Subcutaneous abdominal adipose tissue (tissue), 5 donors: ENCODE results near the gene PLEKHA8.

Experiments
- H3K27ac ChIP-seq: one replicate; pipeline ENCODE4 v1.7.0; 2013; ENCODE audit warnings: low read depth, mild to moderate bottlenecking, inconsistent platforms, low read length, moderate library complexity
- H3K27me3 ChIP-seq, 5 donors: one replicate each; pipeline ENCODE4 v1.7.0; 2013; ENCODE audit warnings: low read length in 5 of 5, inconsistent platforms in 1 of 5; ENCODE audit not compliant: control insufficient read depth in 5 of 5, insufficient read depth in 4 of 5
- H3K36me3 ChIP-seq, 5 donors: one replicate each; pipeline ENCODE4 v1.7.0; 2013; ENCODE audit warnings: low read length in 5 of 5; ENCODE audit not compliant: control insufficient read depth in 5 of 5, insufficient read depth in 5 of 5
- H3K4me1 ChIP-seq, 5 donors: one replicate each; pipeline ENCODE4 v1.7.0; 2013; ENCODE audit warnings: low read length in 5 of 5, mild to moderate bottlenecking in 3 of 5, moderate library complexity in 1 of 5; ENCODE audit not compliant: control insufficient read depth in 5 of 5, insufficient read depth in 5 of 5
- H3K4me3 ChIP-seq, 5 donors: one replicate each; pipeline ENCODE4 v1.7.0; 2013; ENCODE audit warnings: low read length in 5 of 5, low read depth in 1 of 5
- H3K9ac ChIP-seq, 5 donors: one replicate each; pipeline ENCODE4 v1.7.0; 2013; ENCODE audit warnings: low read length in 5 of 5, mild to moderate bottlenecking in 4 of 5, moderate library complexity in 3 of 5
- H3K9me3 ChIP-seq, 5 donors: one replicate each; pipeline ENCODE4 v1.7.0; 2013; ENCODE audit warnings: low read length in 5 of 5; ENCODE audit not compliant: control insufficient read depth in 5 of 5
- donor health status: healthy.
- donor health status: healthy.
- donor health status: healthy.
- donor health status: healthy.
- donor health status: healthy.

PLEKHA8 gene

GRCh38 chr7:30034501-30034900 lies 6.3 kb downstream of the PLEKHA8 start:
- Histone ChIP-seq H3K27ac (no peak overlapping the region), H3K36me3 (no peaks in the 10 kb centered on the region), H3K9ac (no peak overlapping the region), H3K9me3 (no peaks in the 10 kb centered on the region), H3K4me3 (no peak overlapping the region), H3K4me1 (peaks cover 0 to 27% (median 16%) of the 10 kb centered on the region in 5 donors), H3K27me3 (no peaks in the 10 kb centered on the region)

DNA sequence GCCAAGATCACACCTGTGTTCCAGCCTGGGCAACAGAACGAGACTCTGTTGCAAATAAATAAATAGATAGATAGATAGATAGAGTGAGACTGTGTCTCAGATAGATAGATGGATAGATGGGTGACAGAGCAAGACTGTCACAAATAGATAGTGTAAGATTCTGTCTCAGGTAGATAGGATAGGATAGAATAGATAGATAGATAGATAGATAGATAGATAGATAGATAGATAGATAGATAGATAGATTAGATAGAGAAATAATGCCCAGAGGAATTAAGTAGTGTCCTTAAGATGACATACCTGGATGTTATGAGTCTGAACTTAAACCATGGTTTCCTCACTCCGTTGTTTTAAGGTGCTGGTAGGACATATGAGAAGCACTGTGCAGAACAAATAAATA lies 8.0 kb downstream of the PLEKHA8 start:
- Histone ChIP-seq H3K4me3 (no peak overlapping the region), H3K27me3 (no peaks in the 10 kb centered on the region), H3K9me3 (no peaks in the 10 kb centered on the region)

GRCh38 chr7:30038196-30038980 lies 10.2 kb downstream of the PLEKHA8 start:
- H3K27ac ChIP-seq, result peak overlapping the region; percentile 11
- no peak overlapping the region for H3K9ac ChIP-seq

More for the DNA sequence above, 8.0 kb downstream of the PLEKHA8 start:
- no peak overlapping the region for H3K27ac ChIP-seq
- no peak overlapping the region for H3K9ac ChIP-seq
- H3K4me1 ChIP-seq, result peaks cover 0 to 24% (median 17%) of the 10 kb centered on the region in 5 donors
- H3K36me3 ChIP-seq, result no peaks in the 10 kb centered on the region

GRCh38 chr7:30040938-30041337 lies 12.7 kb downstream of the PLEKHA8 start:
- Histone ChIP-seq H3K36me3 (peaks cover 0 to 4% (median 2%) of the 10 kb centered on the region in 5 donors), H3K4me3 (no peak overlapping the region), H3K27me3 (no peaks in the 10 kb centered on the region), H3K9ac (no peak overlapping the region), H3K9me3 (no peaks in the 10 kb centered on the region), H3K27ac (no peak overlapping the region), H3K4me1 (peaks cover 0 to 17% (median 12%) of the 10 kb centered on the region in 5 donors)

More at GRCh38 chr7:30038196-30038980, 10.2 kb downstream of the PLEKHA8 start:
- H3K36me3 ChIP-seq, result no peaks in the 10 kb centered on the region
- H3K9me3 ChIP-seq, result no peaks in the 10 kb centered on the region
- H3K4me3 ChIP-seq, result no peak overlapping the region
- H3K4me1 ChIP-seq, result peaks cover 0 to 17% (median 12%) of the 10 kb centered on the region in 5 donors
- H3K27me3 ChIP-seq, result no peaks in the 10 kb centered on the region

GRCh38 chr7:30041526-30042269 lies 13.5 kb downstream of the PLEKHA8 start:
- Histone ChIP-seq H3K9me3 (no peaks in the 10 kb centered on the region), H3K4me1 (peaks cover 0 to 17% (median 12%) of the 10 kb centered on the region in 5 donors), H3K36me3 (peaks cover 0 to 11% (median 9%) of the 10 kb centered on the region in 5 donors), H3K27me3 (no peaks in the 10 kb centered on the region), H3K4me3 (no peak overlapping the region), H3K27ac (no peak overlapping the region), H3K9ac (no peak overlapping the region)

DNA sequence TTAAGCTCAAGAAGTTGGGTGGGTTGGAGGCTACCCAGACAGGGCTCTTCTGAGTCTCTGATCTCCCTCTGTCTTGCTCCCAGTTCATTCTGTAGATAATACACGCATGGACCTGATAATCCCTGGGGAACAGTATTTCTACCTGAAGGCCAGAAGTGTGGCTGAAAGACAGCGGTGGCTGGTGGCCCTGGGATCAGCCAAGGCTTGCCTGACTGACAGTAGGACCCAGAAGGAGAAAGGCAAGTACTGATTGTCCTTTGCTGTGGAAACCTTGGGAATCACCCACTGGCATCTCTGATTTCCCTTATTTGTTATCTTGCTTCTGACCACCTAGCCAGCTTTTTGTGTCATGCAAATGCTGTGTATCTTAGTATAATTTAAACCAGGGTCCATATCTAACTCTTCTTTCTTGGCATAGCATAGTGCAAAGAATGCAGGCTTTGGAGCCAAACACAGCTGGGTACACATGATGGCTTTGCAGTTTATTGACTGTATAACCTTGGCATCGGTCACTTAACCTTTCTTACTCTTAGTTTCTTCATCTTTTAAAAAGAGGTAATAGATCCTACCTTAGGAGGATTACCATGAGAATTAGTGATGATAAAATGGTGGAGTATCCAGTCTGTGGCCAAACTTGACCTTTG lies 18.0 kb downstream of the PLEKHA8 start:
- Histone ChIP-seq H3K4me1 (no peaks in the 10 kb centered on the region), H3K36me3 (peaks cover 18 to 36% (median 22%) of the 10 kb centered on the region in 5 donors), H3K27ac (no peak overlapping the region), H3K9me3 (no peaks in the 10 kb centered on the region), H3K4me3 (no peak overlapping the region), H3K9ac (no peak overlapping the region), H3K27me3 (no peaks in the 10 kb centered on the region)

- H3K9ac ChIP-seq, result no peak overlapping the region
- no peaks in the 10 kb centered on the region for H3K27me3 ChIP-seq
- no peak overlapping the region for H3K27ac ChIP-seq
- no peaks in the 10 kb centered on the region for H3K4me1 ChIP-seq
- peaks cover 18 to 40% (median 25%) of the 10 kb centered on the region in 5 donors for H3K36me3 ChIP-seq
- H3K9me3 ChIP-seq, result no peaks in the 10 kb centered on the region
- H3K4me3 ChIP-seq, result no peak overlapping the region
Observed at GRCh38 chr7:30047124-30047523, 18.9 kb downstream of the PLEKHA8 start.

DNA sequence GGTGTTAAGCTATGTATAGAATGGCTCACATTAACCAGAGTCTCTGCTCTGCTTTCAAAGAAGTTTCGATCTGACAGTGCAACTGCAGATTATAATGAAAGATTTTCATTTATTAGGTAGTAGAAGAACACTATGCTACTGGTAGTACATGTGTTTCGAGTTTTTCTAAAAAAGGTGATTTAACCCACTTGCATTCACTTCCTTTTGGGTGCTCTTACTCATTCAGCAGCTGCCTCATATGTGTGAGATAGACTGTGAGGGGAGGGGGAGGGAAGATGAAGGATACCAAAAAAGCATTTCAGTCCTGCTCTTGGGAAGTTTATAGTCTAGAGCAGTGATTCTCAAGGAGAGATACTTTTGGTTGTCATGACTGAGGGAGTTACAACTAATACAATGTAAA lies 20.4 kb downstream of the PLEKHA8 start:
- Histone ChIP-seq H3K4me3 (no peak overlapping the region), H3K36me3 (peaks cover 21 to 50% (median 28%) of the 10 kb centered on the region in 5 donors), H3K9ac (no peak overlapping the region), H3K27me3 (no peaks in the 10 kb centered on the region), H3K9me3 (no peaks in the 10 kb centered on the region), H3K27ac (no peak overlapping the region), H3K4me1 (no peaks in the 10 kb centered on the region)

DNA sequence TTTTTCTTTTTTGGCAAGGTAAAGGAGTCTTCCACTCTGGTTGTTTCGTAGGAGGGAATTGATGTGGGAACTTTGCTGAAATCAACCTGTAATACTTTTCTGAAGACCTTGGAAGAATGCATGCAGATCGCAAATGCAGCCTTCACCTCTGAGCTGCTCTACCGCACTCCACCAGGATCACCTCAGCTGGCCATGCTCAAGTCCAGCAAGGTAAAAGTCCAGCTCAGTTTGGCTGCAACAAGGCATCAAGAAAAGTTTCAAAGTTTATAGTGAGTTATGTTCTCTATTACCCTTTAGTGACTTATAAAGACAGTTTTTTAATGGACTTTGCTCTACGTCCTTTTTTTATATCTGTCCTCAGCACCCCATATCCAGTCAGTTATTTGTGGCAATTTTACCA lies 21.0 kb downstream of the PLEKHA8 start:
- Histone ChIP-seq H3K4me3 (no peak overlapping the region), H3K27me3 (no peaks in the 10 kb centered on the region), H3K36me3 (peaks cover 25 to 56% (median 32%) of the 10 kb centered on the region in 5 donors), H3K9ac (no peak overlapping the region), H3K9me3 (no peaks in the 10 kb centered on the region), H3K27ac (no peak overlapping the region), H3K4me1 (no peaks in the 10 kb centered on the region)

- Histone ChIP-seq H3K9ac (no peak overlapping the region), H3K4me3 (no peak overlapping the region), H3K27ac (no peak overlapping the region), H3K27me3 (no peaks in the 10 kb centered on the region), H3K36me3 (peaks cover 30 to 47% (median 35%) of the 10 kb centered on the region in 5 donors), H3K9me3 (no peaks in the 10 kb centered on the region), H3K4me1 (no peaks in the 10 kb centered on the region)
Observed at GRCh38 chr7:30053068-30053467, 24.9 kb downstream of the PLEKHA8 start.
